ENCODE results near the gene ZBTB17.

The ZBTB17 gene

GRCh38 chr1:15945832-15946448 is 30.0 kb downstream of the ZBTB17 start:
- no peak for DNase-seq

DNA sequence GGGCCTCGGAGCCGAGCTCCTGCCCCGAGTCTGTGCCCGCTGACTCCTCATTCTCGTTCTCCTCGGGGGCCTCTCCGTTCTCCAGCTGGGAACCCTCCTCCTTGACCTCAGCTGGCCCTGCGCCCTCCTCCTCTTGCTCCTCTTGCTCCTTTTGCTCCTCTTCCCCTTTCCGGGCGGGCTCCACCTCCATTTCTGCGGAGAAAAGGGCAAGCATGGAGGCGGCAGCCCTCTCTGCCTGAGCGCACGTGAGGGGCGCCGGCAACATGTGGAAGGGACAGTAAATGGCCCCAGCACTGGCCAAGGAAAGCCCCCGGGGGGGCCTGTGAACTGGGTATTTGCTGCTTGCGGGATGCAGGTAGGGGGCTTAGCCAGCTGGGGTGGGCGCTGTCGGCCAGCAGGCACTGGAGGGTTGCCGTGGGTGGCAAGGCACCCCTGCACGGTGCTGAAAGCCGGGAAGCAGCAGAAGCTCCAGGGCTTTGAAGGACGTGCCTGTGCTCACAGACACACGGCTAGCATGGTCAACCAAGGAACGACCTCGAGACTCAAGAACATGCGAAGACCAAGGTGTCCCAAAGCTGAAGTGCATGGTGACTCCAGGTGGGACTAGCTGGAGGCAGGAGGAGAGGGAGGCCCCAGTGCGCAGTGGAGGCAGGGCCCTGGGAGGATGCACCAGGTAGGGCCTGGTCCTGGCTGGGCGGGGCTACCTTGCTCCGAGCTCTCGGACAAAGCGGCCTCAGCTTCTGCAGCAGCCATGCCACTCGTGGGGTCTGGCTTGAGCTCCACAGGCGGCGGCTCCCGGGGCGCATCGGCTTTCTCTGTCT is 30.7 kb downstream of the ZBTB17 start:
- no peak for DNase-seq

GRCh38 chr1:15944308-15945010 is 31.4 kb downstream of the ZBTB17 start:
- no peak for DNase-seq

GRCh38 chr1:15943992-15944307 is 32.0 kb downstream of the ZBTB17 start:
- no peak for DNase-seq

GRCh38 chr1:15943328-15943991 is 32.4 kb downstream of the ZBTB17 start:
- no peak for DNase-seq

GRCh38 chr1:15942661-15943327 is 33.1 kb downstream of the ZBTB17 start:
- no peak for DNase-seq

GRCh38 chr1:15941899-15942660 is 33.8 kb downstream of the ZBTB17 start:
- no peak for DNase-seq

GRCh38 chr1:15941044-15941840 is 34.7 kb downstream of the ZBTB17 start:
- DNase-seq = no peak

- DNase-seq = no peak
Measured at GRCh38 chr1:15940110-15941043, 35.5 kb downstream of the ZBTB17 start.

DNA sequence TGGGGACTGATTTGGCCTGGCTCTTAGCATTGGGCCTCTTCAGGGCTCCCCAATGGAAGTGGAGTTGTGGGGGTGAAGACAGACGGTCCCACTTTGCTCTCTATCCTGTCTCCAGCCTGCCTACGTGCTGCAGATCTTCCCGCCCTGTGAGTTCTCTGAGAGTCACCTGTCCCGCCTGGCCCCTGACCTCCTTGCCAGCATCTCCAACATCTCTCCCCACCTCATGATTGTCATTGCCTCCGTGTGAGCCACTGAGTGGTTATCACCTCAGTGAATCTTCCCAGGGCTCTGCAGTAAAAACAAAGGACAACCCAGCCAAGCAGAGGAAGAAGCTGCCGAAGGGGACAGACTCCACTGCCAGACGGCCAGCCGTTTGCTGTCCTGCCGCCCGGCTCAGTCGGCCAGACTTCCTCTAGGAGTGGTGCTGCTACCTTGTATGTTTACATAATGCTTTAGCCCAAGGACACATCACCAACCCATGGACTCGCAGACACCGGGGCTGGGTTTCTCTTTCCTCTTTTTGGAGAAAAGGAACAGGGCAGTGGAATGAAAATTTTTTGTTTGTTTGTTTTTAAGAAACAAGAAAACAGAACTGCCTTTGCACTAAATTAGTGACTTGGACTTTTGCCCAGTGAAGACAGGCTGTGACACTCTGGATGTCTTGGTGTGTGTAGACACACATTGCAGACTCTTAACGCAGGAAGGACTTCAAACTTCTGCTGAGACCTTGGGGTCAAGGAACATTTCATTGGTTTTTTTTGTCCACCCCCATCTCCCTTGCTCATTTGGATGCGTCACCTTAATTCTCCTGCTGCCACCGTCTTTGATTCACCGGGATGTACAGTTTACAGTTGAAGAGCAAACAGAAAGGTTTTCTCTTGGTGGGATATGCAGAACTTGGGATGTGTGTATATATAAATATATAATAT is 36.5 kb downstream of the ZBTB17 start:
- DNase-seq = no peak

GRCh38 chr1:15938628-15939161 is 37.2 kb downstream of the ZBTB17 start:
- no peak for DNase-seq

DNA sequence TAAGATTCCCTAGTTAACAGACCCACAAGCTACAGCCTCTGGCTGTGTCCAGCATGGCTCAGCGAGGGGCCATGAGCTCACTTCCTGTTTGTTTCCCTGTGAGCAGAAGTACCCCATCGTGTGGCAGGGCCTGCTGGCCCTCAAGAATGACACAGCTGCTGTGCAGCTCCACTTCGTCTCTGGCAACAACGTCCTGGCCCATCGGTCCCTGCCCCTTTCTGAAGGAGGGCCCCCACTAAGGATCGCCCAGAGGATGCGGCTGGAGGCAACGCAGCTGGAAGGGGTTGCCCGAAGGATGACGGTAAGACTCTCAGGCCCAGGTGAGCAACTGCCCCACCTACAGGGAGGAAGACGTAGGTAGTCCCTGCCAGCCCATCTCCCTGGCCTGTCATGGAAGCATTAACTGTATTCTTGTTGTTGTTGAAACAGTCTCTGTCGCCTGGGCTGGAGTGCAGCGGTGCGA is 38.2 kb downstream of the ZBTB17 start:
- DNase-seq = no peak

- DNase-seq = no peak
Measured at GRCh38 chr1:15937146-15937545, 38.8 kb downstream of the ZBTB17 start.

- no peak for DNase-seq
Measured at GRCh38 chr1:15936025-15936424, 39.9 kb downstream of the ZBTB17 start.

DNA sequence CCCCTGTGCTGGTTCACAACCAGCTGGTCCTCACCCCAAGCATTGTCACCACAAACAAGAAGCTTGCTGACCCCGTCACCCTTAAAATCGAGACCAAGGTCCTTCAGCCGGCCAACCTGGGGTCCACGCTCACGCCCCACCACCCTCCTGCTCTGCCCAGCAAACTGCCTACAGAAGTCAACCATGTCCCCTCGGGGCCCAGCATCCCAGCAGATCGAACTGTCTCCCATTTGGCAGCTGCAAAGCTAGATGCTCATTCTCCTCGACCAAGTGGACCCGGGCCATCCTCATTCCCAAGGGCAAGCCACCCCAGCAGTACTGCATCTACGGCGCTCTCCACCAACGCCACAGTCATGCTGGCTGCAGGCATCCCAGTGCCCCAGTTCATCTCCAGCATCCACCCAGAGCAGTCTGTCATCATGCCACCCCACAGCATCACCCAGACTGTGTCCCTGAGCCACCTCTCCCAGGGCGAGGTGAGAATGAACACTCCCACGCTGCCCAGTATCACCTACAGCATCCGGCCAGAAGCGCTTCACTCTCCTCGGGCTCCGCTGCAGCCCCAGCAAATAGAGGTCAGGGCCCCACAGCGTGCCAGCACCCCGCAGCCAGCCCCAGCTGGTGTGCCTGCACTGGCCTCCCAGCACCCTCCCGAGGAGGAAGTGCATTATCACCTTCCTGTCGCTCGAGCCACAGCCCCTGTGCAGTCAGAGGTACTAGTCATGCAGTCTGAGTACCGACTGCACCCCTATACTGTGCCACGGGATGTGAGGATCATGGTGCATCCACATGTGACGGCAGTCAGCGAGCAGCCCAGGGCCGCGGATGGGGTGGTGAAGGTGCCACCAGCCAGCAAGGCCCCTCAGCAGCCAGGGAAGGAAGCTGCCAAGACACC is 40.6 kb downstream of the ZBTB17 start:
- no peak for DNase-seq

GRCh38 chr1:15934211-15935055 is 41.5 kb downstream of the ZBTB17 start:
- no peak for DNase-seq
